Measurements from ENCODE around the gene LCMT1.
"Not testable (repeated sequence)": the region's sequence is repeated elsewhere in the genome, so short reads cannot be mapped to it uniquely, and the experiment has no call there.

Gene LCMT1

DNA sequence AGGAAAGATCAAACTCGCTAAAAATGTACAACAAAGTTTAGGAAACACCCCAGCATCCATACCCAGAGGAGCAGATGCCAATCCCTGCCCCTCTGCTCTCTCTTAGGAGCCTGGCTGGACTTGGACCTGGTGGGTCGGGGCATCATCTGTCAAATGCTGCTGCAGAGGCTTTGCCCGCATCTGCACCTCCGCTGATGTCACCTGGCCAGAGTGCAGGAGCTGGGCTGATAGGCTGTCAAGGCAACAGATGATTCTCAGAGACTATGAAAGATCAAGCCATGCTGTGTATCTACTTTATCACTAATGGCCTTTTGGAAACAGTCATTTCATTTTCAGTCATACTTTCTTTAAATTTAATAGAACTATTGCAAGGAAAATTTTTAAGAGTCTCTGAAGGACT lies 15.9 kb upstream of the LCMT1 start:
- no peak for DNase-seq (ENCODE audit: low read depth)

GRCh38 chr16:25097276-25097975 lies 14.1 kb upstream of the LCMT1 start:
- no peak for DNase-seq (ENCODE audit: low read depth)

- no peak for DNase-seq (ENCODE audit: low read depth)
Observed at GRCh38 chr16:25100511-25100910, 11.0 kb upstream of the LCMT1 start.

DNA sequence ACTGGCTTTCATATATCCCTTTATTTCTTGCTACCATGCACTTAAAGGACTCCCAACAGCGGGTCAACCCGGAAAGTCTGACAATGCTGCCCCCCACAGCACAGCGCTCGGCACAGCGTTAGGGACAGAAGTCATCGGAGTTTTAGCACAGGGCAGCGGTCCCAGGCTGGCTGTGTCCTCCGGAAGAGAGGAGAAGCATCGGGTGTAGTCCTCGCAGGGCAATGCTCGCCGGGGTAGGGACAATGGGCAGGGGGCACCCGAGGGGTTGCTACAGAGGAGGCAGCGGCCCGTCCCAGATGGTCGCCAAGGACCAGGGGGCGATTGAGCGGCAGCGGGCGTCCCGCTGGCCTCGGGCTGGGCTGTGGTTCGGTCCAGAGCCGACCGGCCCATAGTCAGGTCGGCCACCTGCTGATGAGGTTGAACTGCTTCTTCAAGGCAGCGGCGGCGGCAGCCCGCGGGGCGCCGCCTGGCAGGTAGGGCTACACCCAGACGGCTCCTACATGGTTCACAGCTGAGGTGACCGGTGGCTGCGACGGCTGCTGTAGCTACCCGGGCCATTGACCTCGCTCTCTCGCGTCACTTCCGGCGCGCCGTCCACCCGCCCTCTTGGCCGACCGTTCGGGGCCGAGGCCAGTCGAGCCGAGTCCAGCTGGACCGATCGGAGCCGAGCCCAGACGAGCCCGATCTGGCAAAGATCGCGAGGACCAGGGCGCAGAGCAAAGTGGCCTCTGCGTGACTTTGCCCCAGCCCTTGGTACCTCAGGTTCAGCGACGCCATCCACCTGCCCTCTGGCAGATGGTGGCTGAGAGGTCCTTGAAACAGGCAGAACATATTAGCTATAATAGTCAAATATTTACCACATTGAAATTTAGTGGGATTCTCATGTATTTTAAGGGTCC lies 4.7 kb upstream of the LCMT1 start:
- no peak for DNase-seq (ENCODE audit: low read depth)

- DNase-seq (ENCODE audit: low read depth), result no peak
Observed at GRCh38 chr16:25107466-25107792, 4.1 kb upstream of the LCMT1 start.

DNA sequence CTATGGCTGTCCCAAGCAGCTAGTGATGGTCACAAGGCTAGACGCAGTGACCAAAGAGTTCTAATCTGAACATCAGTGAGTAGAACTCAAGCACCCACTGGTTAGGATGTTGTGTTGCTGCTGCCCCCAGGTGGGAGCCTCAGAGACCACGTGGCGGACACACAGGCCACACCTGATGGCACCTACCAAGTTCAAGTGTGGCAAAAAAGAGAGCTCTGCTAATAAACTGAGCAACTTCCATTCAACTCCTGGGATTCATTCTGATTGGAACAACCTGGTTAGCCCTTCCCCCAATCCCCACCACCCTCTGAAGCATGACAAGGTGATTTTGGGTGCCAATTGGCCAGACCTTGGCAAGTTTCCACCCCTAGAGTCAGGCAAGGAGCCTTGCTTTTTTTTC lies 3.5 kb upstream of the LCMT1 start:
- DNase-seq (ENCODE audit: low read depth), result no peak

GRCh38 chr16:25109643-25110042 lies 1.9 kb upstream of the LCMT1 start:
- DNase-seq (ENCODE audit: low read depth), result peak; percentile 96

- no peak for DNase-seq (ENCODE audit: low read depth)
Observed at GRCh38 chr16:25110387-25110947, 1.1 kb upstream of the LCMT1 start.

- DNase-seq (ENCODE audit: low read depth), result no peak
Observed at GRCh38 chr16:25114121-25114520, 2.6 kb downstream of the LCMT1 start.

DNA sequence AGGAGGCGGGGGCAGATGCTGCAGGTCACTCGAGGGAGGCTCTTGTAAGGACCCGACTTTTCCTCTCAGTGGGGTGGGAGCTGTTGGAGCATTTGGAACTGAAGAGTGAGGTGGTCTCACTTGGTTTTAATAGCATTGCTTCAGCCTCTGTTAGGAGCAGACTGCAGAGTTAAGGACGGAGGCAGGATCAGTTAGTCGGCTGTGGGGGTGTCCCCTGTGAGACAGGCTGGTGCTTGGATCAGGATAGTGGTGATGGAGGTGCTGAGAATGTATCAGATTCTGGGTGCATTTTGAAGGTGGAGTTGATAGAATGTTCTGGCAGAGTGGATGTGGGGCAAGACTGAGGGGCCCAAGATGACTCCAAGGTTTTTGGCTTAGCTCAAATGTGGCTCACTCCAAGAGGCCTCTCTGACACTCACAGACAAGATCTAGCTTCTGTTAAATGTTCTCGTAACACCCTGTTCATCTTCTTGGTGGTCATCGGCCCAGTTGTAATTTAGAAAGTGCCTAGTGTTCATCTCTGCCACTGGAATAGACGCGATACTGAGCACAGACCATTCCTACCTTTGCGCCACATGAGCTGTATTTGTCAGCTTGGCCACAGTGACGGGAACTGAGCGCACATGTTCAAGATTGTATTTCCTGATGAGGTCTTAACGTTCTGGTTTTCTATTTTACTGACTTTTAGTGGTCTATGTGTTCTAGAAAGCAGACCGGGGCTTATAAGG lies 7.5 kb downstream of the LCMT1 start:
- DNase-seq (ENCODE audit: low read depth), result no peak

DNA sequence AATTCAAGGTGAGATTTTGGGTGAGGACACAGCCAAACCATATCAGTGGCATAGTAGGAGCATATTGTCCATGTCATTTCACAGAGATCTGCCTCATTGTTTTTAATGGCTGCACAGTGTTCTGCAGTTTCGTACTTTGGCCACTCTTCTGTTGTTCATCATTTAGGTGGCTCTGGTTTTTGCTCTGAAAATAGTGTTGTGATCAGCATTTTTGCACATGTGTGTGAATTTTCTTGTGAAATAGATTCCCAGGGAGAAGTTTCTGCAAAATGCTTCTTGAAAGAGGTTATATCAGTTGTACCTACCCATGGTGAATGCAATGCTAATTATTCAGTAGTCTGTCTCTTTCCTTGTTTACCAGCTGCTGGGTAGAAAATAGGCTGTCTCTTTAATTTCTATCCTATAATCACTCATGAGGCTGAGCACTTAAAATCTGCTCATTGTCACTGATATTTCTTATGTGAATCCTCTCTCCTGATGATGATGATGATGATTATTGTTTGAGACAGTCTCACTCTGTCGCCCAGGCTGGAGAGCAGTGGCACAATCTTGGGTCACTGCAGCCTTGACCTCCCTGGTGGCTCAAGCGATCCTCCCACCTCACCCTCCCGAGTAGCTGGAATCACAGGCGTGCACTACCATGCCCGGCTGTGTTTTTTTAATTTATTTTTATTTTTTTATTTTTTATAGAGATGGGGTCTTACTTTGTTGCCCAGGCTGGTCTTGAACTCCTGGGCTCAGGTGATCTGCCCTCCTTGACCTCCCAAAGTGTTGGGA lies 10.5 kb downstream of the LCMT1 start:
- DNase-seq (ENCODE audit: low read depth), result no peak

DNA sequence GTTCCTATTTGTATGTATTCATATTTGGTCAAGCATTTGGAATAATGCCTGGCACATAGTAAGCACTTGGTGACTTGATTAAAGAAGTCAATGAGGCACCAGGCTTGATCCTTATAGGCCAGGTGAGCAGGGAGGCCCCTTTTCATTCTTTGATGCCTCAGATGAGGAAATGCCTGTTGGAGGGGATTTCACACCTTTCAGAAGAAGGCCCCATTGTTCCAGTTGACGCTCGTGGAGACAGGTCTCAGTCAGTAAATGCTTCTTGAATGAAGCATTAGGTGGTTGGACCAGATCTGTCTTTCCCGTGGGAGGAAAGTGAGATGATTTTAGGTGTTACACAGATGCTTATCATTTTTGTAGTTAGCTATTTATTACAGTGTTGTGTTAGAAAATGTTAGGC lies 13.0 kb downstream of the LCMT1 start:
- no peak for DNase-seq (ENCODE audit: low read depth)

- DNase-seq (ENCODE audit: low read depth), result not testable (repeated sequence)
Observed at GRCh38 chr16:25126086-25126666, 14.6 kb downstream of the LCMT1 start.

DNA sequence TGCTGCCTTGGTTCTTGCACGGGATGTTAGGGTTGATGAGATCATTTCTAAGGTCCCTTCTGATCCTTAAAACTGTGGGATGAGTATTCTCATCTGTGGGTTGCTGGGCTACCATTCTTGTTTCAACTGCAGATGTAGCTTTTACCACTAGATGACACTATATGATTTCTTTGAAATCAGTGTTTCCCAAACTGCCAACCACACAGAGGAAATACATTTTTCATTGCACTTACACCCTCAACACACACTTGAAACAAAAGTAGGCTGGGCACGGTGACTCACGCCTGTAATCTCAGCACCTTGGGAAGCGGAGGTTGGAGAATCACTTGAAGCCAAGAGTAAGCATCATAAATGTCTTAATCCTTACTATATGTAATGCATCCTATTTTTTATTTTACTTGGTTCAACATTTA lies 15.3 kb downstream of the LCMT1 start:
- DNase-seq (ENCODE audit: low read depth), result peak; percentile 82

- not testable (repeated sequence) for DNase-seq (ENCODE audit: low read depth)
Observed at GRCh38 chr16:25132751-25133150, 21.2 kb downstream of the LCMT1 start.

DNA sequence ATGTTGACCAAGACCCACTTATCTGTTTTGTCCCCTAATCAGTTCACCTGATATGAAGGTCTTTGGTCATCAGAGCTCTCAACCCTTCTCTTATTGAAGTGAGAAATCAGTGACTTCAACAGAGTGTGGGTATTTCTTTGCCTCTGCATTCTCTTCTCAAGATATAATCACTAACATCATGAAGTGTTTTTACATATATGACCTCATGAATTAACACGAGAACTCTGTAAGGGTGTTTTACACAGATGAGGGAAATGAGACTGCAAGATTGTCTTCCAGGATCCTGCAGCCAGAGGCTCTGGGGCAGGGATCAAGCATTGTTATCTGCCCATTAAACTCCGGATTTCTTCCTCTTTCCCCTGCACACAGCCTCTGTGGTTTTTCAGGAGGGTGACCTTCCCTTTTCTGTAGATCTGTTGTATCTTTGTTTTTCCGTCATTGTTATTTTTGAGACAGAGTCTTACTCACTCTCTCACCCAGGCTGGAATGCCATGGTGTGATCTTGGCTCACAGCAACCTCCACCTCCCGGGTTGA lies 22.7 kb downstream of the LCMT1 start:
- DNase-seq (ENCODE audit: low read depth), result no peak

DNA sequence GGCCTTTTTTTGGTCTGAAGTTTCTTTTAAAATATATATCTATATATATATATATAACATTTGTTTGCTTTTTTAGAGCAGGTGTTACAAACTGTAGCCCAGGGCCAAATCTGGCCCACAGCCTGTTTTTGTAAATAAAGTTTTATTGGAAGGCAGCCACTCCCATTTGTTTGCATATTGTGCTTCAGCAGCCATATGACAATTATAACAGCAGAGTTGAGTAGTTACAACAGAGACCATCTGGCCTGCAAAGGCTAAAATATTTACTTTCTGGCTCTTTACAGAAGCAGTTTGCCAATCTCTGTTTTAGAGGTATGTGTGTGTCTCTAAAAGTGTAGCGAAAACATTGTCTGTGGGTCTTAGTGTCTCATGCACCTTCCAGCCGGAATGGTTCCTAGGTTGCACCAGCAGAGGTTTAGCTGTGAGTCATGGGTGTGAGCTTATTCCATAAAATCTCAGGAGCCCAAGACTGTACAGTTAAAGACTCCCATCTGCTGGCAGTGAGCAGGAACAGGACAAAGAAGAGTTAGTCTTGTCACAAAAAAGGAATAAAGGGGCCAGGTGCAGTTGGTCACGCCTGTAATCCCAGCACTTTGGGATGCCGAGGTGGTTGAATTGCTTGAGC lies 23.8 kb downstream of the LCMT1 start:
- no peak for DNase-seq (ENCODE audit: low read depth)

GRCh38 chr16:25138130-25138529 lies 26.6 kb downstream of the LCMT1 start:
- no peak for DNase-seq (ENCODE audit: low read depth)

- no peak for DNase-seq (ENCODE audit: low read depth)
Observed at GRCh38 chr16:25140459-25140858, 28.9 kb downstream of the LCMT1 start.

DNA sequence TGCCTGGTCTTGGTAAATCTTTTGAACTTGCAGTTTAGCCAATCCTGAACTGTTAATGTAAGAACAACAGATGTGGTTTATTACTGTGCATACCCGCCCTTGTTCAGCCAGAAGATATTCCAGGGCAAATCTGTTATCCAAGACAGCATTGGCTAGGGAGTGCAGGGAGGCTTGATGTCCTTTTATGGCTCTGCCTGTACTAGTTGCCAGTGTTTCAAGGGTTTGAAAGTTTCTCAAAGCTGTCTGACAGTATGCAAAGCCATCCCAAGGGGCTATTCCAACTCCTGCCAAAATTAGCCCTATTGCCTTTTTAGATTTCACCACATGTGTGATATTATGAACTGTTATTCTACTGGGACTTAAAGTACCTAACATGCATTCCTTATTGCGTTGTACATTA lies 30.1 kb downstream of the LCMT1 start:
- no peak for DNase-seq (ENCODE audit: low read depth)

- no peak for DNase-seq (ENCODE audit: low read depth)
Observed at GRCh38 chr16:25143928-25144327, 32.4 kb downstream of the LCMT1 start.
